Neural cell (in vitro differentiated cells): Measurements from ENCODE around the gene SLC6A2. TPM values are rescaled to one million over a fixed set of nuclear protein-coding genes. Genes with fewer than 3 reads are reported as not detected.

ENCODE experiments used
- H2AFZ ChIP-seq: fragments of 200-600, 300-800 bp; sonication (generic), shearing (Covaris generic); 2 replicates; pipeline ENCODE4 v1.6.0; 2014; ENCODE audit warnings: low read depth, mild to moderate bottlenecking, antibody characterized with exemption, low read length, moderate library complexity
- H3F3A ChIP-seq: fragments of 200-600 bp; shearing (Covaris generic); 2 replicates; pipeline ENCODE4 v1.6.1; 2016; ENCODE audit warnings: mild to moderate bottlenecking, moderate library complexity, mixed read lengths, antibody characterized with exemption, low read length; ENCODE audit not compliant: insufficient read depth, poor library complexity, severe bottlenecking
- H3K27ac ChIP-seq: fragments of 200-600, 300-800 bp; sonication (generic), shearing (Covaris generic); 2 replicates; pipeline ENCODE4 v1.5.1; 2014; ENCODE audit warnings: mild to moderate bottlenecking, low read length, moderate library complexity
- H3K27me3 ChIP-seq: fragments of 300-800, 200-600 bp; sonication (generic), shearing (Covaris generic); 2 replicates; pipeline ENCODE4 v1.6.0; 2014; ENCODE audit warnings: mild to moderate bottlenecking, low read depth, low read length, moderate library complexity; ENCODE audit not compliant: insufficient read depth
- H3K36me3 ChIP-seq: fragments of 300-800, 200-600 bp; sonication (generic), shearing (Covaris generic); 2 replicates; pipeline ENCODE4 v1.5.1; 2014; ENCODE audit warnings: mild to moderate bottlenecking, antibody characterized with exemption, low read length, moderate library complexity; ENCODE audit not compliant: insufficient read depth
- H3K4me2 ChIP-seq: fragments of 300-800, 200-600 bp; sonication (generic), shearing (Covaris generic); 2 replicates; pipeline ENCODE4 v1.6.0; 2014; ENCODE audit warnings: mild to moderate bottlenecking, low read length
- H3K4me3 ChIP-seq: fragments of 300-800, 200-600 bp; sonication (generic), shearing (Covaris generic); 2 replicates; pipeline ENCODE4 v1.5.1; 2014; ENCODE audit warnings: mild to moderate bottlenecking, low read length, moderate library complexity
- H3K79me2 ChIP-seq: fragments of 200-600 bp; shearing (Covaris generic); replicated peaks from 2 replicates; pipeline ENCODE4 v1.6.0; 2014; ENCODE audit warnings: mild to moderate bottlenecking, low read length, moderate library complexity; ENCODE audit not compliant: insufficient read depth
- H3K9ac ChIP-seq: fragments of 300-800, 200-600 bp; sonication (generic), shearing (Covaris generic); 2 replicates; pipeline ENCODE4 v1.6.1; 2016; ENCODE audit warnings: mild to moderate bottlenecking, low read length, mixed read lengths
- H3K9me2 ChIP-seq: fragments of 200-600 bp; shearing (Covaris generic); 2 replicates; pipeline ENCODE4 v1.6.1; 2016; ENCODE audit warnings: mild to moderate bottlenecking, low read length, mixed read lengths; ENCODE audit not compliant: insufficient read depth
- H3K9me3 ChIP-seq: fragments of 200-600, 300-800 bp; sonication (generic), shearing (Covaris generic); 2 replicates; pipeline ENCODE4 v1.6.1; 2016; ENCODE audit warnings: mild to moderate bottlenecking, mixed run types, low read length, moderate library complexity, mixed read lengths
- H4K20me1 ChIP-seq: fragments of 200-600 bp; shearing (Covaris generic); 2 replicates; pipeline ENCODE4 v1.6.1; 2016; ENCODE audit warnings: mild to moderate bottlenecking, mixed run types; ENCODE audit not compliant: insufficient read depth
- CTCF ChIP-seq: fragments of 450-650 bp; IDR thresholded peaks from 2 replicates; pipeline ENCODE4 v1.5.1; 2014; ENCODE audit warnings: antibody characterized with exemption, mild to moderate bottlenecking, moderate library complexity; ENCODE audit not compliant: poor library complexity, severe bottlenecking
- EP300 ChIP-seq: fragments of 450-650 bp; conservative IDR thresholded peaks from 2 replicates; pipeline ENCODE4 v1.6.1; 2014; ENCODE audit warnings: antibody characterized with exemption, mild to moderate bottlenecking, moderate library complexity; ENCODE audit not compliant: poor library complexity, severe bottlenecking
- EZH2 ChIP-seq: fragments of 200-600, 300-800 bp; shearing (Covaris generic), sonication (generic); IDR thresholded peaks from 2 replicates; pipeline ENCODE4 v1.6.1; 2014; ENCODE audit warnings: antibody characterized with exemption, low read length, borderline replicate concordance, mild to moderate bottlenecking; ENCODE audit not compliant: insufficient read depth, poor library complexity, severe bottlenecking
- MXI1 ChIP-seq: fragments of 450-650 bp; conservative IDR thresholded peaks from 2 replicates; pipeline ENCODE4 v1.6.1; 2014; ENCODE audit warnings: antibody characterized with exemption, mild to moderate bottlenecking; ENCODE audit not compliant: poor library complexity, severe bottlenecking
- POLR2AphosphoS5 ChIP-seq: IDR thresholded peaks from 2 replicates; pipeline ENCODE4 v1.6.1; 2012
- RAD21 ChIP-seq: fragments of 450-650 bp; conservative IDR thresholded peaks from 2 replicates; pipeline ENCODE4 v1.6.1; 2014; ENCODE audit warnings: antibody characterized with exemption, mild to moderate bottlenecking, moderate library complexity
- REST ChIP-seq: IDR thresholded peaks from 2 replicates; pipeline ENCODE4 v1.6.1; 2012; ENCODE audit warnings: borderline replicate concordance
- SMC3 ChIP-seq: fragments of 450-650 bp; conservative IDR thresholded peaks from 2 replicates; pipeline ENCODE4 v1.6.1; 2014; ENCODE audit warnings: antibody characterized with exemption, mild to moderate bottlenecking, moderate library complexity; ENCODE audit not compliant: poor library complexity
- TAF1 ChIP-seq: IDR thresholded peaks from 2 replicates; pipeline ENCODE4 v1.6.1; 2012; ENCODE audit warnings: low read depth
- polyA plus RNA-seq: library from polyadenylated mRNA; depleted of rRNA; stranded (reverse); fragments of >200 nt; gene quantifications from 2 replicates; pipeline ENCODE4 v1.2.3, GENCODE V29; 2014

Gene SLC6A2
- polyA plus RNA-seq, 1 donor from 2014 or later = not detected

- TF ChIP-seq MXI1 (no peak), POLR2AphosphoS5 (no peak), RAD21 (no peak), REST (no peak), EP300 (no peak)
- Histone ChIP-seq H3K27ac (no peak overlapping the region), H4K20me1 (no peaks in the 10 kb centered on the region), H3K9ac (no peak overlapping the region), H3K4me2 (no peak overlapping the region), H3K36me3 (no peaks in the 10 kb centered on the region), H3K79me2 (no peaks in the 10 kb centered on the region), H3K9me2 (no peaks in the 10 kb centered on the region), H3K27me3 (no peaks in the 10 kb centered on the region), H3F3A (no peaks in the 10 kb centered on the region), H2AFZ (no peak overlapping the region), H3K4me3 (no peak overlapping the region), H3K9me3 (no peaks in the 10 kb centered on the region)
These were observed 9.7 kb downstream of the SLC6A2 start for GRCh38 chr16:55665511-55665910.

GRCh38 chr16:55666012-55666411 is 10.2 kb downstream of the SLC6A2 start:
- Histone ChIP-seq H3K27ac (no peak overlapping the region), H2AFZ (no peak overlapping the region), H3F3A (no peaks in the 10 kb centered on the region), H4K20me1 (no peaks in the 10 kb centered on the region), H3K27me3 (no peaks in the 10 kb centered on the region), H3K4me2 (no peak overlapping the region), H3K4me3 (no peak overlapping the region), H3K9me3 (no peaks in the 10 kb centered on the region), H3K9me2 (no peaks in the 10 kb centered on the region), H3K9ac (no peak overlapping the region), H3K79me2 (no peaks in the 10 kb centered on the region), H3K36me3 (no peaks in the 10 kb centered on the region)
- TF ChIP-seq EZH2 = no peak
- TF ChIP-seq RAD21 = no peak
- TF ChIP-seq SMC3 = no peak

GRCh38 chr16:55667753-55668152 is 12.0 kb downstream of the SLC6A2 start:
- H3K9me3 ChIP-seq = no peaks in the 10 kb centered on the region
- no peaks in the 10 kb centered on the region for H4K20me1 ChIP-seq
- H3K9ac ChIP-seq = no peak overlapping the region
- TF ChIP-seq REST (no peak), POLR2AphosphoS5 (no peak), SMC3 (no peak), CTCF (no peak), MXI1 (no peak), TAF1 (no peak), EZH2 (no peak), EP300 (no peak), RAD21 (no peak)
- no peak overlapping the region for H3K27ac ChIP-seq
- H2AFZ ChIP-seq = no peak overlapping the region
- H3K79me2 ChIP-seq = no peaks in the 10 kb centered on the region
- H3K9me2 ChIP-seq = no peaks in the 10 kb centered on the region
- H3K27me3 ChIP-seq = no peaks in the 10 kb centered on the region
- no peak overlapping the region for H3K4me3 ChIP-seq
- no peak overlapping the region for H3K4me2 ChIP-seq
- H3K36me3 ChIP-seq = no peaks in the 10 kb centered on the region
- H3F3A ChIP-seq = no peaks in the 10 kb centered on the region
